GM12801 (cell line): Measurements from ENCODE around the gene DDX59.

Experiments used
- CTCF ChIP-seq: IDR thresholded peaks from one replicate; pipeline ENCODE4 v1.5.1; 2011; ENCODE audit warnings: control low read depth; ENCODE audit not compliant: insufficient read length; ENCODE audit errors: extremely low read depth

DDX59 gene

DNA sequence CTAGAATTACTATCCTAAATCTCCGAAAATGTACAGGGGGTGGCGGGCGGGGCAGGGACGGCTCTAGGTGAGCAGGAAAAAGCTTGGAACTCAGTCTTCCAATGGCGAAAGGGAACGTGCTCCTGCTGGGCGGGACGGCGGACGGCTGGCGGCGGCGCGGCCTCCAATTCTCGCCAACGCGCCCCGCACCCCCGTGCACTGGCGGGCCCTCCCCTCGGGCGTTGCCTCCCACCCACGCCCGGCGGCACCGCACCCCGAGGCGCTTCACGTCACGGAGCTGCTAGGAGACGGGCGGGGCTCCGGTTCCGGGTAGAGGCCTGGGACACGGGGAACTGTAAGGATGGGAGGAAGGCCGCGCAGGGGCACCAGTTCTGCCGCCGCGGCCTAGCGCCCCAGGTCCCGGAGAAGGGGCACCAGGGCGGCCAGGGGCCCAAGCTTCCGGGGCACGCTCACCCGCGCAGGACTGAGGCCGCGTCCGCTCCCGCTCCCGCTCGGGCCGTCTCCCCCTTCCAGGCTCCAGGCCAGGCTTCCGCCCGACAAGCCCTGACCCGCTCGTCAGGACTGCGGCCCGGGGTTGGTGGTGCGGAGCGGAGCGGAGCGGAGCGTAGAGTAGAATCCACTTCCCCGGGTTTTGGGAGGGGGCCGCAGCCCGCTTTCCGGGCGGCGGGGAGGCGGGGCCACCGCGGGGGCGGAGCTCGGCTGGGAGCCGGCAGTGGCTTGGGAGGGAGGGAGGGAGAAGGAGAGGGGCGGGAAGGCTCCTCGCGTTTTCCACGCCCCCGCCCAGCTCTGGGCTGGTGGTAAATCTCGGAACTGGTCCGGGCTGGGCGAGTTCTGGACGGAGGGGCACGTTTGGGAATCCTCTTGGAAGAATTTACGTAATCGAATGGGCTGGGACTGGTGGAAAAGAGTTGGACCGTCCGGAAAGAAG lies at the start of gene DDX59:
Gene DDX59, minus strand, starts transcription at position 594 of the 928 bp plus-strand sequence. CDS start 3,167 bp downstream, outside the sequence.
- no peak for TF ChIP-seq CTCF

GRCh38 chr1:200714504-200715187 lies 44.9 kb upstream of the DDX59 start:
- no peak for TF ChIP-seq CTCF

DNA sequence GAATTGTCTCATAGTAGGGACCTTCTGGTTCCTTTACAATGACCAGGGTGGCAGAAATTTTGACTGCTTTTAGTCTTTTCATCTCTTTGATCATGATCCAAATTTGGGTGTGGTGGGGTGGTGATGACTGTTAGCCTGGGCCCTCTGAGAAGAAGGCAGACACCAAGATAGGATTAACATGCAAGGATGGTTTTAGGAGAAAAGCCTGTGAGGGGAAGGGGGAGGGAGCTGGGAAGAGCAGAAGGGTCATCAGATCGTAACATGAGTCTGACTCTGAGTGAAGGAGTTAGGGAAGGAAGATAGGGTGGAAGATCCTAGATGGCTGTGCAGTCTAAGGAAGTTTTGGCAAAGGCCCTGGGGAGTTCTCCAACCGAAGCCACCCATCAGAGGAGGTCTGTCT lies 40.5 kb upstream of the DDX59 start:
- no peak for TF ChIP-seq CTCF

- no peak for TF ChIP-seq CTCF
These were observed 39.1 kb upstream of the DDX59 start for GRCh38 chr1:200708769-200709168.

DNA sequence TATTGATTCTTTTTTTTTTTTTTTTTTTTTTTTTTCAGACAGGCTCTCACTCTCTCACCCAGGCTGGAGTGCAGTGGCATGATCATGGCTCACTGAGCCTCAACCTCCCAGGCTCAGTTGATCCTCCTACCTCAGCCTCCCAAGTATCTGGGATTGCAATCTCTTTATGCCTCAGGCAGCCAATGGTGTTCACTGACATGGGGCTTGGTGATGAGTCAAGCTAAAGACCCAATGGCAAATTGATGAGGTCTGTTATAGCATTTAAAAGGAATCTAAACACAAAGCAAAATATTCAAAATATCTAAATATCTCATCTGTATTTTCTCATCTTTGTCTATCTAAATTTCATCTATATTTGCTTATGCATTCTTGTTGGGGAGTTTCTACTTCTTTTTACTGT lies 38.5 kb upstream of the DDX59 start:
- TF ChIP-seq CTCF = no peak

- no peak for TF ChIP-seq CTCF
These were observed 37.4 kb upstream of the DDX59 start for GRCh38 chr1:200707116-200707515.

DNA sequence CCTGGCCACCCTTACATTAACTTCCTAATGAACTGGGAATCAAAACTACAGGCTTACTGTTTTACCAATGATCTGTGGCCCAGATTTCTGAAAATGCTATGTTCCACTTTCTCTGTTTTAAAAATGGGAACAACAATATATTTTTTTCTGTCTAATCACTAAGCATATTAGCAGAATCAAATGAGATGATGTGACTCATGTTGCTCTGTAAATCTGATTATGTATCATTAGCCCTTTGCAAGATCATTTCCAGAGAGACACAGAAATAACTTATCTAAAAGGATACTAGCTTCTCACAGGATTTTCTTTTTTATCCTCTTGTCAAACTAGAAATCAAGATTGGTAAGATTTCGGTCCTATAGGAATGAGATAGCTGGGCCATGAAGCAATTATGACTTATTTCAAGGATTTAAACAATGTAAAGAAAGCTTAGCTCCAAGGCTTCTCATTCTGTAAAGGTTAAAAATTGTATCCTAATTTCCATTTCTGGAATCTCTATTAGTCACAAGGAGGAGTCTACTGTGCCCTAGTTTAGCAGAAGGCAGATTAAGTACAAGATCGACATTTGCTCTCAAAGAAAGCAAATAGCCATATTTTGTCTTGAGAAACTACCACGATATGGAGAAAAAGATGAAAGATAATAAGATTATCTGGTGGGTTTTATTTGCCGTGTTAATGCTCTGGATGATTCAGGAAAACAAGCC lies 36.6 kb upstream of the DDX59 start:
- no peak for TF ChIP-seq CTCF
